ENCODE results near the gene STRADA.

GRCh38 chr17:63716426-63716825 lies 25.2 kb downstream of the STRADA start:
- no peak for TF ChIP-seq MYC (IDR thresholded peaks at IDR 0.05; ENCODE audit: low read depth, low read length)
- TF ChIP-seq MYC (CRISPR knock-in tag; IDR thresholded peaks at IDR 0.05; ENCODE audit: borderline replicate concordance, low read depth) = no peak
- TF ChIP-seq GATA2 (CRISPR knock-in tag; IDR thresholded peaks at IDR 0.05) = no peak
- no peak for TF ChIP-seq CTCF (IDR thresholded peaks at IDR 0.05 in 2 of 3, conservative IDR thresholded peaks at IDR 0.05 in 1 of 3; ENCODE audit: insufficient read depth in 2 of 3, low read depth in 1 of 3, low read length in 3 of 3)
- TF ChIP-seq AFF4 (CRISPR knock-in tag; IDR thresholded peaks at IDR 0.05) = no peak
- TF ChIP-seq POLR2A (conservative IDR thresholded peaks at IDR 0.05) = no peak
- TF ChIP-seq TAF1 (IDR thresholded peaks at IDR 0.05; ENCODE audit: control insufficient read depth, extremely low read depth, insufficient read depth, low read length, severe bottlenecking) = no peak
- no peak for TF ChIP-seq STAT6 (CRISPR knock-in tag; IDR thresholded peaks at IDR 0.05)
- TF ChIP-seq SIN3A (IDR thresholded peaks at IDR 0.05; ENCODE audit: borderline replicate concordance in 2 of 2, control insufficient read depth in 1 of 2, low read depth in 2 of 2, low read length in 2 of 2) = no peak

All from K562 (cell line).